ENCODE results near the gene WHRN. TPM values are rescaled to one million over a fixed set of nuclear protein-coding genes. Genes with fewer than 3 reads are reported as not detected.

Gene WHRN
- total and polyA plus RNA-seq, 2 of the 8 experiments (the other 6 are each of a cell fraction or from before 2014, with no cell fraction given): 4.4 to 7.7 TPM

DNA sequence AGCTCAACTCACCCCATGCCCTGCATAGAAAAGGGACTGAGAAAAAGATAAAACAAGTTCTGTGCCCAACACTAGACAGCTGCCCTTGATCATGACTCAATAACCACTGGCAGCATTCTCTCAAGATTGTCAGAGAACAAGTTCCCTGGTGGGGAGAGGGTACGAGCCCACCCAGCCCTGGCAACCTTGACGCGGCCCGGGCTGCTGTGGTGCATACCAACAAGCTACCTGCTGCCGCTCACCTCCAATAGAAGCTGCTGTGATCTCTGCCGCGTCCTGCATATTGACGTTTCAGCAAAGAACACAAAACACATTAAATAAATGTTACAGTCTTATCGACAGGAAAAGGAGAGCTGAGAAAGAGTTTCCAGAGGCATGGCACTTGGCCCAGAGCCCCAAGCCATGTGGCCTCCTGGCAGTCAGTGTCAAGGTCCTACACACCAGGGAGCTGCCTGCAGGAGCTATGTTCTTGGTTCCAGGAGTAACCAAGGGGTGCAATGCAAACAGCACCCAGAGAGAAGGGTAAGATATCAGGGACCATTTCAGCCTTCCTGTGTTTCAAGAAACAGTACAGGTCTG lies 28.3 kb downstream of the WHRN start:
- H3K4ac ChIP-seq (replicated peaks; ENCODE audit: insufficient read length, low read depth, low read length): no peak overlapping the region
- H2BK5ac ChIP-seq (ENCODE audit: low read depth, low read length): no peak overlapping the region
- FAIRE-seq (no peak), DNase-seq (ENCODE audit: low read depth in 1 of 2, low spot score in 2 of 2) (no peak)
- 93% methylated on average over 9 of the region's 9 CpGs; no CpG with 5 or more reads in 1 of the 2 experiments for WGBS, 2 experiments (ENCODE audit: extremely low coverage in 1 of 2, insufficient coverage in 1 of 2, insufficient read length in 1 of 2, insufficient replicate concordance in 2 of 2, low coverage in 1 of 2, low lambda C conversion rate in 2 of 2, missing lambda C conversion rate in 1 of 2)
- H3K4me1 ChIP-seq (replicated peaks in 1 of 4; ENCODE audit: control insufficient read depth in 3 of 4, insufficient read depth in 4 of 4, low read length in 3 of 4): peaks cover 0 to 2% (median 0%) of the 10 kb centered on the region in 4 experiments; a peak in 1 of 7 replicates
- H3K4me2 ChIP-seq (ENCODE audit: insufficient read depth in 1 of 2, low read depth in 2 of 2, low read length in 2 of 2): no peak overlapping the region
- ChIA-PET CTCF (ENCODE audit: partially characterized antibody) (interaction anchor here (0.5 to 8.2 kb wide), 7 partner anchors 10 to 176 kb away, joined by 3 to 55 read pairs (median 3); partner anchors contain the start of gene WHRN), POLR2A (ENCODE audit: partially characterized antibody) (no interaction called here)
- H2BK20ac ChIP-seq (ENCODE audit: low read length): no peak overlapping the region
- TF ChIP-seq CEBPB (IDR thresholded peaks at IDR 0.05; ENCODE audit: low read depth, low read length): no peak
- no peak for TF ChIP-seq ASH2L (IDR thresholded peaks at IDR 0.05; ENCODE audit: low read length)
- TF ChIP-seq EZH2 (IDR thresholded peaks at IDR 0.05; ENCODE audit: low read depth, low read length, severe bottlenecking): no peak
- TF ChIP-seq, protein P1, sequence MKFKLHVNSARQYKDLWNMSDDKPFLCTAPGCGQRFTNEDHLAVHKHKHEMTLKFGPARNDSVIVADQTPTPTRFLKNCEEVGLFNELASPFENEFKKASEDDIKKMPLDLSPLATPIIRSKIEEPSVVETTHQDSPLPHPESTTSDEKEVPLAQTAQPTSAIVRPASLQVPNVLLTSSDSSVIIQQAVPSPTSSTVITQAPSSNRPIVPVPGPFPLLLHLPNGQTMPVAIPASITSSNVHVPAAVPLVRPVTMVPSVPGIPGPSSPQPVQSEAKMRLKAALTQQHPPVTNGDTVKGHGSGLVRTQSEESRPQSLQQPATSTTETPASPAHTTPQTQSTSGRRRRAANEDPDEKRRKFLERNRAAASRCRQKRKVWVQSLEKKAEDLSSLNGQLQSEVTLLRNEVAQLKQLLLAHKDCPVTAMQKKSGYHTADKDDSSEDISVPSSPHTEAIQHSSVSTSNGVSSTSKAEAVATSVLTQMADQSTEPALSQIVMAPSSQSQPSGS (IDR thresholded peaks at IDR 0.05; ENCODE audit: low read length): no peak
- H3K27ac ChIP-seq (ENCODE audit: low read depth, low read length): no peak overlapping the region
- no peaks in the 10 kb centered on the region for H3K9me3 ChIP-seq (ENCODE audit: insufficient read depth in 2 of 2, low read depth in 1 of 2, low read length in 1 of 2)
- no peaks in the 10 kb centered on the region for H4K20me1 ChIP-seq (replicated peaks in 1 of 2; ENCODE audit: control insufficient read depth in 1 of 2, insufficient read depth in 2 of 2, low read length in 2 of 2)
- no peak overlapping the region for H4K91ac ChIP-seq (replicated peaks; ENCODE audit: insufficient read length, low read length)
- no peak overlapping the region for H4K5ac ChIP-seq (ENCODE audit: insufficient read length, low read depth, low read length)
- no peak overlapping the region for H2AK5ac ChIP-seq (ENCODE audit: low read depth, low read length)
- H2BK120ac ChIP-seq (replicated peaks; ENCODE audit: low read depth, low read length): no peak overlapping the region
- H2BK15ac ChIP-seq (ENCODE audit: low read length): no peak overlapping the region
- no peak overlapping the region for H2BK12ac ChIP-seq (ENCODE audit: low read depth, low read length)
- no peak overlapping the region for H4K8ac ChIP-seq (ENCODE audit: extremely low read depth, insufficient read depth, low read length)
- H3K23ac ChIP-seq (ENCODE audit: insufficient read length): no peak overlapping the region
- no peak overlapping the region for H2AFZ ChIP-seq (ENCODE audit: low read length)
- H3K9ac ChIP-seq (replicated peaks in 1 of 4; ENCODE audit: extremely low read depth in 1 of 4, low read depth in 3 of 4, low read length in 3 of 4): no peak overlapping the region
- no peak overlapping the region for H3K4me3 ChIP-seq (ENCODE audit: extremely low read depth in 1 of 4, insufficient read depth in 2 of 4, low read depth in 3 of 4, low read length in 4 of 4)
- peaks cover 4% of the 10 kb centered on the region; the same call in 1 of the 2 replicates for H3K79me1 ChIP-seq (ENCODE audit: low read depth, low read length)
- no peak overlapping the region for H3K18ac ChIP-seq (ENCODE audit: extremely low read depth, low read length)
- no peak overlapping the region for H3K56ac ChIP-seq (replicated peaks; ENCODE audit: insufficient read length, low read depth, low read length)
- no peaks in the 10 kb centered on the region for H3K79me2 ChIP-seq (ENCODE audit: control insufficient read depth in 1 of 2, insufficient read depth in 2 of 2, low read length in 2 of 2)
- no peaks in the 10 kb centered on the region for H3K27me3 ChIP-seq (replicated peaks in 1 of 4; ENCODE audit: control insufficient read depth in 3 of 4, extremely low read depth in 1 of 4, insufficient read depth in 3 of 4, low read length in 3 of 4)
- H3K23me2 ChIP-seq (ENCODE audit: low read depth, low read length): no peaks in the 10 kb centered on the region
- no peak overlapping the region for H3K14ac ChIP-seq (ENCODE audit: insufficient read length)
- H3K36me3 ChIP-seq (ENCODE audit: control insufficient read depth in 2 of 4, insufficient read depth in 4 of 4, low read length in 3 of 4): no peaks in the 10 kb centered on the region; a peak in 1 of 8 replicates

All from H1 (cell line).